PC-3 (cell line): Measurements from ENCODE around the gene DDX10. TPM values are rescaled to one million over a fixed set of nuclear protein-coding genes. Genes with fewer than 3 reads are reported as not detected.

Source experiments
- ATAC-seq: fragments of 200-7000 bp; cut with Tn5 transposase; 2 replicates; pipeline ENCODE4 v1.9.1; 2020; ENCODE audit warnings: mild to moderate bottlenecking, moderate library complexity
- BruUV-seq: library from RNA; stranded (reverse); fragments of 400-500 nt; replicated peaks from 2 replicates; lab custom pipeline; 2021; lab: Mats Ljungman, UMichigan
- CTCF ChIA-PET: fragments of 300-600 bp; sonication (Branson Sonifier 250); formaldehyde crosslinking; loops from one replicate; lab custom pipeline; 2022; ENCODE audit warnings: antibody characterized with exemption; lab: Charles Lee
- POLR2A ChIA-PET: fragments of 300-600 bp; sonication (Branson Sonifier 250); formaldehyde crosslinking; loops from one replicate; lab custom pipeline; 2022; ENCODE audit warnings: antibody characterized with exemption; ENCODE audit not compliant: unreplicated experiment; lab: Charles Lee
- DNase-seq: peaks from one replicate; pipeline ENCODE4 v3.0.0-alpha.2; 2015
- H2AFZ ChIP-seq: fragments of 300-600 bp; sonication (generic); 2 replicates; pipeline ENCODE4 v1.6.0; 2016; ENCODE audit warnings: antibody characterized with exemption, low read length
- H3F3A ChIP-seq: fragments of 300-600 bp; sonication (generic); one replicate; pipeline ENCODE4 v1.6.0; 2017; ENCODE audit warnings: antibody characterized with exemption, low read length, control low read depth, mild to moderate bottlenecking; ENCODE audit not compliant: unreplicated experiment
- H3K27ac ChIP-seq: fragments of 300-600 bp; sonication (generic); 2 replicates; pipeline ENCODE4 v1.5.1; 2016; ENCODE audit warnings: mild to moderate bottlenecking, low read length
- H3K27me3 ChIP-seq: fragments of 300-600 bp; sonication (generic); 2 replicates; pipeline ENCODE4 v1.6.1; 2016; ENCODE audit warnings: low read length, mixed read lengths
- H3K36me3 ChIP-seq: fragments of 300-600 bp; sonication (generic); 2 replicates; pipeline ENCODE4 v1.6.1; 2016; ENCODE audit warnings: low read depth, mixed run types, low read length, mixed read lengths
- H3K4me1 ChIP-seq: fragments of 300-600 bp; sonication (generic); 2 replicates; pipeline ENCODE4 v1.5.1; 2016; ENCODE audit warnings: low read length; ENCODE audit not compliant: insufficient read depth
- H3K4me2 ChIP-seq: fragments of 300-600 bp; sonication (generic); 2 replicates; pipeline ENCODE4 v1.6.0; 2016; ENCODE audit warnings: low read length
- H3K4me3 ChIP-seq: fragments of 300-600 bp; sonication (generic); 2 replicates; pipeline ENCODE4 v1.5.1; 2016; ENCODE audit warnings: mild to moderate bottlenecking, low read length, mixed read lengths
- H3K79me2 ChIP-seq: fragments of 300-600 bp; sonication (generic); 2 replicates; pipeline ENCODE4 v1.6.1; 2017; ENCODE audit warnings: low read length, mixed read lengths
- H3K9ac ChIP-seq: fragments of 300-600 bp; sonication (generic); 2 replicates; pipeline ENCODE4 v1.6.0; 2016; ENCODE audit warnings: mild to moderate bottlenecking, low read length
- H3K9me2 ChIP-seq: fragments of 300-600 bp; sonication (generic); replicated peaks from 2 replicates; pipeline ENCODE4 v1.6.1; 2016; ENCODE audit warnings: mixed run types, low read length, mixed read lengths
- H3K9me3 ChIP-seq: fragments of 300-600 bp; sonication (generic); 2 replicates; pipeline ENCODE4 v1.6.1; 2016; ENCODE audit warnings: low read length, mixed read lengths
- H4K20me1 ChIP-seq: fragments of 300-600 bp; sonication (generic); 2 replicates; pipeline ENCODE4 v1.6.1; 2016; ENCODE audit warnings: low read length, mixed read lengths
- CTCF ChIP-seq: fragments of 300-600 bp; sonication (generic); conservative IDR thresholded peaks from 2 replicates; pipeline ENCODE4 v1.5.1; 2017; ENCODE audit warnings: antibody characterized with exemption, low read depth, mild to moderate bottlenecking, low read length
- EZH2 ChIP-seq: fragments of 300-600 bp; sonication (generic); IDR thresholded peaks from one replicate; pipeline ENCODE4 v1.6.1; 2017; ENCODE audit warnings: antibody characterized with exemption, mild to moderate bottlenecking, low read length; ENCODE audit not compliant: unreplicated experiment
- EZH2phosphoT487 ChIP-seq: fragments of 300-600 bp; sonication (generic); IDR thresholded peaks from 2 replicates; pipeline ENCODE4 v1.6.1; 2018; ENCODE audit warnings: mild to moderate bottlenecking, antibody characterized with exemption, low read length, borderline replicate concordance
- intact Hi-C: fragments of 100-400 bp; cut with micrococcal nuclease; formaldehyde crosslinking; loops from 2 replicates; pipeline ENCODE4 v1.9.0; 2023
- total RNA-seq: library from RNA; depleted of rRNA; stranded (reverse); fragments of >200 nt; gene quantifications from 2 replicates; pipeline ENCODE4 v1.2.3, GENCODE V29; 2014

DDX10 gene
- total RNA-seq, 1 experiment from 2014 or later = 55.2 TPM

GRCh38 chr11:108670451-108670850, 5.6 kb downstream of the DDX10 start:
- Histone ChIP-seq H3K27me3 (no peaks in the 10 kb centered on the region), H3K9me3 (no peaks in the 10 kb centered on the region), H3K36me3 (peaks cover 16% of the 10 kb centered on the region; the same call in 1 of the 2 replicates), H3K4me2 (no peak overlapping the region), H2AFZ (no peak overlapping the region), H3K4me3 (no peak overlapping the region), H4K20me1 (peaks cover 8% of the 10 kb centered on the region; the same call in 1 of the 2 replicates), H3K27ac (no peak overlapping the region), H3K9ac (no peak overlapping the region), H3K79me2 (peaks cover 81% of the 10 kb centered on the region), H3F3A (no peaks in the 10 kb centered on the region), H3K9me2 (no peaks in the 10 kb centered on the region), H3K4me1 (peaks cover 25% of the 10 kb centered on the region)
- BruUV-seq = no TSS peak
- TF ChIP-seq CTCF (no peak), EZH2phosphoT487 (no peak), EZH2 (no peak)
- DNase-seq (no peak), ATAC-seq (no peak)
- ChIA-PET POLR2A (no interaction called here), CTCF (no interaction called here)
- intact Hi-C loops = no loop called here

- Histone ChIP-seq H4K20me1 (peaks cover 8% of the 10 kb centered on the region; the same call in 1 of the 2 replicates), H3K9me3 (no peaks in the 10 kb centered on the region), H3K4me3 (no peak overlapping the region), H3K27me3 (no peaks in the 10 kb centered on the region), H3K4me2 (no peak overlapping the region), H3K9me2 (no peaks in the 10 kb centered on the region), H3F3A (no peaks in the 10 kb centered on the region), H3K9ac (no peak overlapping the region), H3K4me1 (peaks cover 10% of the 10 kb centered on the region), H3K27ac (no peak overlapping the region), H3K79me2 (peaks cover 65% of the 10 kb centered on the region), H3K36me3 (peaks cover 30% of the 10 kb centered on the region), H2AFZ (no peak overlapping the region)
- TF ChIP-seq EZH2 (no peak), EZH2phosphoT487 (no peak), CTCF (no peak)
- ATAC-seq = peak; percentile 38
- POLR2A ChIA-PET = no interaction called here
- BruUV-seq = no TSS peak
- intact Hi-C loops = no loop called here
- CTCF ChIA-PET = interaction anchor here (0.7 kb wide), 1 partner anchor 555 kb away, joined by 5 read pairs; no protein-coding TSS in a partner anchor
- no peak for DNase-seq
Measured at GRCh38 chr11:108672113-108672512, 7.2 kb downstream of the DDX10 start.

GRCh38 chr11:108672786-108673185, 7.9 kb downstream of the DDX10 start:
- Histone ChIP-seq H2AFZ (no peak overlapping the region), H3K9ac (no peak overlapping the region), H3K79me2 (peaks cover 58% of the 10 kb centered on the region), H3K4me1 (peaks cover 4% of the 10 kb centered on the region; the same call in 1 of the 2 replicates), H3K9me3 (no peaks in the 10 kb centered on the region), H4K20me1 (peaks cover 4% of the 10 kb centered on the region; the same call in 1 of the 2 replicates), H3K4me3 (no peak overlapping the region), H3K27me3 (no peaks in the 10 kb centered on the region), H3K36me3 (peaks cover 34% of the 10 kb centered on the region), H3F3A (no peaks in the 10 kb centered on the region), H3K4me2 (no peak overlapping the region), H3K9me2 (no peaks in the 10 kb centered on the region), H3K27ac (no peak overlapping the region)
- CTCF ChIA-PET = interaction anchor here (0.7 kb wide), 1 partner anchor 555 kb away, joined by 5 read pairs; no protein-coding TSS in a partner anchor
- intact Hi-C loops = no loop called here
- DNase-seq = no peak
- no peak for ATAC-seq
- no peak for TF ChIP-seq EZH2phosphoT487
- POLR2A ChIA-PET = no interaction called here
- no TSS peak for BruUV-seq
